GM19455 (cell line): Measurements from ENCODE around the gene ABCA3.

Experiments used
- ATAC-seq: cut with Tn5 transposase; IDR thresholded peaks from one replicate; pipeline ENCODE4 v1.9.1; 2021; ENCODE audit not compliant: unreplicated experiment

ABCA3 gene

DNA sequence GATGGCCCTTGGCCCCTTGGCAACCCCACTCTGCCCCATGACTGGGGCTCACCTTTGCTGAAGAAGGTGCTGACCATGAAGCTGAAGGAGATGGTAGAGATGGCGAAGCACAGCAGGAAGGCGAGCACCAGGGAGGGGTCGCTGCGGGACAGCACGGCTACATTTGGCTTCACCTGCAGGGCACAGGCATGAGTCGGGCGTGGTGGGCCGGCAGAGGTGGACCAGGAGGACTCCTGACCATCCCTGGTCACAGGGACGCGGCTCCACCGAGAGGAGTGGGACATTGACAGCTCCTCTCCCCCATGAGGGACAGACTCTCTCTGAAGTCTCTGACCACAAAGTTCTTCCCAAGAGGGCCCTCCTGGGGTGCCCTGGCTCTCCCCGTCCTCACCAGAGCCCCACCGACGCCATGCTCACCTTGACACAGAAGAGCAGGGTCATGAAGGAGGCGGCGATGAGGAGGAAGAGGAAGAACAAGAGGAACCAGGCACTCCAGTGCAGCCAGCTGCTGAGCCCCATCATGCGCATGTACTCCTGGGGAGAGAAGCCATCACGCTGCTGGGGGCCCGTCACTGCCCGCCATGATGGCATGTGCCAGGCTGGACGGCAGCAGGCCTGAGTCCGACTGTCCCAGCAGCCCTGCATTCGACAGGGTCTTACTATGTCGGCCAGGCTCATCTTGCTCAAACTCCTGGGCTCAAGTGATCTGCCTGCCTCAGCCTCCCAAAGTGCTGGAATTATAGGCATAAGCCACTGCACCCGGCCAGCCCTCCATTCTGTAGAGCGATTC is 23.1 kb downstream of the ABCA3 start:
- ATAC-seq = no peak

DNA sequence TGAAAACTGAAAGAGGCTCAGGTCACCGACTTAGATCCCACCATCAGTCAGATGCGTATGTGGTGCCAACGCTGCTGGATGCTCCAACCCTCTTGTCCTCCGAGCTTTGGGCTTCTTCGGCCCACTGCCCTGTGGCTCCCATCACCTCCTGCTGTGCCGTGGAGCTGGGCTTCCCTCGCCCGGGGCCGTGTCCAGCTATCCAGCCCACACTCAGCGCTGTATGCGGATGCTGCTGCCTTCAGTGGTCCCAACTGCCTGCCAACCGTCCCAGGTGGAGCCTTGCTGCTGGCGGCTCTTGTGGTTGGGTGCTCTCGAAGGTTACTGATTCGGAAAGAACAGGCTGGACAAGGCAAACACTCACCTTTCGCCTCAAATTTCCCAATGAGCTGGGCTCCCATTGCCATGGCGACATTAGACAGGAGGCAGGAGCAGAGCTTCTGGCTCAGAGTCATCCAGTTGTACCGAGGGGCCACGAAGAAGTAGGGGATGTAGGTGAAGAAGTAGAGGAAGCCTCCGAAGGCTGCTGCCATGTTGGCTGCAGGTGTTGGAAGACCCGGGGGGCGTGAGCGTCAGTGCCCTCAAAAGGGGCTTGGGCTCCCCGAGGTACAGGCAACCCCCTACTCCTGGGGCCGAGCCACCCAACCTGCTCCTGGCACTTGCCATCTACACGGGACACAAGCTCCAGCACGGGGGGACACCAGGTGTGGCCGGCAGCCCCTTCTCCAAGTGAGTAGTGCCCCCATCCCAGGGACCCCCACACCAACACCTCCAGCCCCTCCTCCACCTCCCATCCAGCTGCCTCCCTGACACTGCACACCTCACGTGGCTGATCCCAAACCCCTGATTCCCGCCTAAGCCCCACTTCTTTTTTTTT is 32.2 kb downstream of the ABCA3 start:
- ATAC-seq = no peak

DNA sequence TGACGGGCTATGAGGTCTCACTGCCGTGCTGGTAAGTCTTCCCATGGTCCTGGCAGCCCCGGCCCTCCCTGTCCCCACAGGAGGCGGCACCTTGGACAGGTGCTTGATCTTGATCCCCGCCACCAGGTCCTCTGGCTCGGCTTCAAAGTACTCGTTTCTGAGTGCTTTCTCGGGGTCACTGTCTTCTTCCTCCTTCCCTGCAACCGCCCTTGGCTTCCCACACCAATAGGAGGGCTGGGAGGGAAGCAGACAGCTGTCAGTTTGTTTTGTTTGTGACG is 40.7 kb downstream of the ABCA3 start:
- no peak for ATAC-seq

DNA sequence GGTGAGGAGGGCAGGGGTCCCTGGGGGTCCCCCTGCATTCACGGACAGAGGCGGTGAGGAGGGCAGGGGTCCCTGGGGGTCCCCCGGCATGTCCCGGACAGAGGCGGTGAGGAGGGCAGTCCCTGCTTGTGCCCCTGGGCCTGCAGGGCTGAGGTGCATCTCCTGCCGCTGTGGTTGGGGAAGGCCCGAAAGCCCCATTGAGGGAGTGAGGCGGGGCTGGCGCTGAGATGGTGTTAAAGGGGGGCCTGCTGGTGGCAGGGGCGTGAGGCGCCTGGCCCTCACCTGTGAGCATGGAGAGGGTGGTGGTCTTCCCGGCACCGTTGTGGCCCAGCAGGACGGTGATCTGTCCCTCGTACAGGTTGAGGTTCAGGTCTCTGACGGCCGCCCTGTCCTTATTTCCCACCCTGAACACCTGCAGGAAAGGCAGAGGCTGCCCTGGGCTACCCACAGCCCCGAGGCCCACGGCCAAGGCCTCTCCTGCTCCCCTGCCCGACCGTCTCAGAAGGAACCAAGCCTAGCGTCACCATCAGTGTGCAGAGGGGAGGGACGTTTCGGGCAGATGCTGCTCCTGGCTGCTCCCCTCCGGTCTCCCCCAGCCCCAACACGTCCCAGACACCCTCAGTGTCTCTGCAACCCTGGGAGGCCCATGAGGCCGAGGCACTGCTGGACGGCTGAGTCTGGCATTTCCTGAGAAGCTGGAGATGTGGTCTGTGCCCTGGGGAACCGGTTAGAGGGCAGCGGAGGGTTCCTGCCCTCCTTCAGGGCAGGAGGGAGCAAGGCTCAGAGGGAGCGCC is 41.2 kb downstream of the ABCA3 start:
- ATAC-seq = no peak

DNA sequence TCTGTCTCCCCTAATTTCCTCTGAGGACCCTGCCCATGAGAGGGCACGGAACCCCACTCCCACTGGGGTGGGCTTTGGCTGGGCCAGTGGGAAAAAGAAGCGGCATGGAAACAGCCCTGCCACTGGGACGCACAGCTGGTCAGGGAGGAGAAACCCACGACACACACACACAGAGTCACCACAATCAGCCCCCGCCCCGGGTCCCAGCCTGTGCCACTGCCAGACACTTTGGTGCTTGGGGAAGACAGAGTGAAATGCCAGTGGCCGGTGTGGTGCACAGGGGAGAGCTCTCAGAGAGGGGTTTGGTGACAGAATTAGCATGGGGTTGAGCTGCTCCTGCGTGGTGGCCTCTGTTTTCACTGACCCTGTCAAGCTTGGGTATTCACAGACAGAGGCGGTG is 41.9 kb downstream of the ABCA3 start:
- no peak for ATAC-seq

DNA sequence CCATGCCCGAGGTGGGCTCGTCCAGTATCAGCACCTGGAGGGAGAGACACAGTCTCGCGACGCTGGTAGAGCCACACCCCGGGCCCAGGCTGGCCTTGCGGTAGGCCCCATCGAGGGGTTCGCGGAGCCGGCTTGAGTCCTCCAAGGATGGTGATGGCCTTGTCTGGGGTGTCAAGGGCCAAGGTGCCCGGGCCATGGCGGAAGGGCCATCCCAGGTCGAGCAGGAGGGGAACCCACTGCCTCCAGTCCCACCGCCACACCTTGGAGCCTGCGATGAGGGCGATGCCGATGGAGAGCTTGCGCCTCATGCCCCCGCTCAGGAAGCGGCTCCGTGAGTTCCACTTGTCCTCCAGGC is 43.0 kb downstream of the ABCA3 start:
- ATAC-seq = no peak

DNA sequence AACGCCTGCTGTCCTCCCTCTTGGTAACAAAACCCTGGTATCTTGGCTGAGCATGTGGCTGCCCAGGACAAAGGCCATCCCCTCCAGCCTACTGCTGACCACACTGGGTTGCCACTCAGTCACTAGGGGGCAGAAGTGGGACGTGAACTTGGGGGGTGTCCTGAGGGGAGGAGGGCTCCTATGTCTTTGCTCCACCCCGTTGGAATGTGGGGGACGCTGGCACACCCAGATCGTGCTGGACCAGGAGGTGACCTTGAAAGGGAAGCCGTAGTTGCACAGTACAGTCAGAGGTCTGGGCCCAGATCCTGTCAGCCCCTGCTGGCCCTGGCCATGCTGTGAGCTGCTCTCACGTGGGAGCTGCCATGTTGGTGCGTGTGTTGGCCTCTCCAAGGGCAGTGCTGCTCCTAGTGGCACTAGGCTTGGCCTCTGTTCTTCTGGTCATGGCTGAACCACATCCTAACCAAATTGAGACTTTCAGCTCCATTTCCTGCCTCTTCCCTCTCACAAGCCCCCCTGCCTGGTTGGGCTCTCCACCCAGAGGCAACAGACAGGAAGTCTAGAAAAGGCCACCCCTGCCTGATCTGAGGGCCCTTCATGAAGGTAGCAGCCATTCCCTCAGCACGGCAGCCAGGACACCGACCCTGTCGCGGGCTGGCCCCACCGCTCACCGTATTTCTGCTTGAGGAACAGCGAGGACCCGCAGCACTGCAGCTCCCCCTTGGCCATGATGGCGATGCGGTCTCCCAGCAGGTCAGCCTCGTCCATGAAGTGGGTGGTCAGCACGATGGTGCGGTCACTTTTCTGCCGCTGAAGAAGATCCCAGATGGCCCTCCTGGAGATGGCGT is 43.6 kb downstream of the ABCA3 start:
- ATAC-seq = no peak

DNA sequence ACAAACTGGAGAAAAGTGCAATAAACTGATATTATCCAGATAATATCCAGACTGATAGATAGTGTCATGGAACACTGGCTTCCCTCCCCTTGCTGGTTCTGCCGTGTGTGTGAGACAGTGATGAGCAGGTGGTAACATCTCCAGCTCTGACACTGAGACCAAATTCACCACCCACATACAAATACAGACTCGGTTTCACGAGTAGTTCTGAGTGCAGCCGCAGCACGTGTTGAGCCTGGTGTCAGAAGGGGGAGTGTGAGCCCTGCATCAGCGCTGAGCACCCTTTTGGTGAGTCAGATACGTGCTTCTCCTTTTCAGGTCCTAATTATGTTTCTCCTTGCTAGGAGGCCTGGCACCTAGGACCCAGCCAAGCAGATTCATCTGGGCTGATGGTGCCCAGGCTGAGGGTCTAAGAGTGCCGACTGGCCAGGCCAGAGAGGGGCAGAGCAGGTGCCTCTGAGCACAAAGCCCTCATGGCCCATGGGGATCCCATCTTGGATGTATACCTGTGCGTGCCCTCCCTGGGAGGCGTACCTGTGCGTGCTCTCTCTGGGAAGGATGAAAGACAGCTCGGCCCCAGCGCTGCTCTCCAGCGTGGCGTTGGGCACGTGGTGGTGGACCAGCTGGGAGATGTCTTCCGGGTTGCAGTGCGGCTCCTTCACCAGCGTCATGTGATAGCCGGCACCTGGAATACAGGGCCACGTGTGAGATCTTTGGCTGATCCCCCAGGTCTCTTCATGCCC is 45.3 kb downstream of the ABCA3 start:
- no peak for ATAC-seq

DNA sequence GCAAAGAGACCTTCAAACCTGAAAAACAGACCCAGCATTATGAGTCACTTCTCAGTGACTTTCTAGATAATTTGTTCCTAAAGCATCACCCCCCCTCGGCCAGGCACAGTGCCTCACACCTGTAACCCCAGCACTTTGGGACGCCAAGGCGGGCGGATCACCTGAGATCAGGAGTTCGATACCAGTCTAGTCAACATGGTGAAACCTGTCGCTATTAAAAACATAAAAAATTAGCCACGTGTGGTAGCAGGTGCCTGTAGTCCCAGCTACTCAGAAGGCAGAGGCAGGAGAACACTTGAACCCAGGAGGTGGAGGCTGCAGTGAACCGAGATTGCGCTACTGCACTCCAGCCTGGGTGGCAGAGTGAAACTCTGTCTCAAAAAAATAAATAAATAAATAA is 48.3 kb downstream of the ABCA3 start:
- ATAC-seq = no peak

DNA sequence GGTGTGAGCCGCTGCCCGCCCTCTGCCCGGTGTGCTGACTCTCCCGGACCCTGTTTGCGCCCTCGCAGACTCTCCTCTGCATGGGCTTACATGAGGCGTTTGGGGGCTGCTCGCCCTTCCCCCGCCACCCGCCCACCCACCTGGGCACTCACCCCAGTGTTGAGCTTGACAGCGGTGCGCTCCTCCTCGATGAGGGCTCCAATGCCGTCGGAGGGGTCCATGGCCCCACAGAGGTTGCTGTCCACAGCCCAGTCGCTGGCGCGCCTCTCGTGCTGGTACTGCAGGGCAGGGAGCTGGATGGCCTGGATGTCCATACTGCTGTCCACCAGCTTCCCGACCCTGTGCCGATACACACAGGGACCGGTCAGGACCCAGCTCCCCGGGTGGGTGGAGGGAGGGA is 51.2 kb downstream of the ABCA3 start:
- no peak for ATAC-seq

DNA sequence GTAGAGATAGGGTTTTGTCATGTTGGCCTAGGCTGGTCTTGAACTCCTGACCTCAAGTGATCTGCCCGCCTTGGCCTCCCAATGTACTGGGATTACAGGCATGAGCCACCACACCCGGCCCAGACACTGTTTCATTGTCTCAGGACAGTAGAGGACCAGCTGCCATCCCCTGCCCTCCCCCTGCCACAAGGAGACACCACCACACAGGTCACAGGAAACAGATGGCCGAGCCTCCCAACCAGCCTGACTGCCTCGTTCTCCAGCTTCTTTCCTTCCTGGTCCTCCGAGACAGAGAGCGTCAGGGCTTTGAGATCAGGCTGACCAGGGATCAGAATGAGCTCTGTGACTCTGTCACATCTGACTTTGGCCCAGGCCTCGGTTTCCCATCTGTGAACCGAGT is 51.8 kb downstream of the ABCA3 start:
- ATAC-seq = no peak

DNA sequence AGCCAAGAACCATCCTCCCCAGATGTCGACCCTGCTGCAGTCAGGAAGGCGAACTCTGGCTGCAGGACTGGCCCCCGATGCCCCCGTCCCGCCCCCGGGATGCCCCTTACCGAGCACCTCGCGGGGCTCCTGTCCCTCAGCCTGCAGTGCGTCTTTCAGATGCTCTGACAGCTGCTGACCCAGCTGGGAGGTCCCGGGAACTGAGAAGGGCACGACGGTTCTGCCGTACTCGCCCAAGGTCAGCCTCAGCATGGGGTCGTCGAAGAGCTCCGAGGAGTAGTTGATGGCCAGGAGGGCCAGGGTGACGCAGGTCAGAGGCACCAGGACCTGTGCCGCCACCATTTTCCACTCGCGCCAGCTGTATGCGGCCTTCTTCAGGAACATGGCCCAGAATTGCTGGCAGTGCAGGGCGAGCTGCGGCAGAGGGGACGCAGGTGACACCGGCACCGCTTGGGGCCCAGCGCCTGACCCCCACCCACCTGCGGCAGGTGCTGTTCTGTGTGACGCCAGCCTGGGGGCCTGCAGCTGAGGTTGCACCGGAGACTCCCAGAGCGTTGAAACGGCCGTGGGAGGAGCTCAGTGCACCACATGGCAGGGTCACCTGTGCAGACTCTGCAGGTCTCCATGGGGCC is 52.5 kb downstream of the ABCA3 start:
- ATAC-seq = no peak

DNA sequence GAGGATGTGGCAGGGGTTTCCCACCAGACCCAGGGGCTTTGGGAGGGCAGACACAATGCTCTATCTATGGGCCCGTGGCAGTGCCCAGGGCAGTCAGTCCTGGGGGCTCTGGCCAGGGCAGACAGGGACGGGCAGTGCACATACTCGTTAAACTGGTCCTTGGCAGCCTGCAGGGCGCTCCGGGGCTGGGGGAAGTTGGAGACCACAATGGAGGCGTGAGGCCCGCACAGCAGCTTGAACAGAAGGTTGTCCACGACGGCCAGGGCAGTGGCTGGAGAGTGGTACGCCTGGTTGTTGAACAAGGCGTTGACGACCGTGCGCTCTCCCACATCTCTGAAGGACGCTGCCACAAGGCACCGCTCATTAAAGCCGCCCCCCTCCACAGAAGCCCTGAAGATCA is 54.0 kb downstream of the ABCA3 start:
- no peak for ATAC-seq

DNA sequence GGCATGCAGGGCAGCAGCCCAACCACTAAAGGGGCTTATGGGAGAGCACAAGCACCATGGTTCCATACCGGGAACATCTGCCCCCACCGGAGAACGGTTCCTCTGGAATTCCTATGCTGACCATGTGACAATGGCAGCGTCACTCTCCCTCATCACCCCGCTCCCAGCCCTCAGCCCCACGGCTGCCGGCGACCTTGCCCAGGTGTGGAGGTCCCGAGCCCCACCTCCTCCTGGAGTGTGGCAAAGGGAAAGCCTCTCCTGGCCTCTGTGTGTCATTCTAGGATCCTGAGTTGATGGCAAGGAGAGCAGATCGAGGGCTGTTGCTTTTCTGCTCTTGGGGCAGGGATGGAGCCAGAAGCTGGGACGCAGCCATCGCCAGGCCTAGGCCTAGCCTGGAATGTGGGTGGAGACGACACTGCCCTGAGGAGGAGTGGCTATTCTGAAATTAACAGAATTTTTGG is 54.8 kb downstream of the ABCA3 start:
- no peak for ATAC-seq

DNA sequence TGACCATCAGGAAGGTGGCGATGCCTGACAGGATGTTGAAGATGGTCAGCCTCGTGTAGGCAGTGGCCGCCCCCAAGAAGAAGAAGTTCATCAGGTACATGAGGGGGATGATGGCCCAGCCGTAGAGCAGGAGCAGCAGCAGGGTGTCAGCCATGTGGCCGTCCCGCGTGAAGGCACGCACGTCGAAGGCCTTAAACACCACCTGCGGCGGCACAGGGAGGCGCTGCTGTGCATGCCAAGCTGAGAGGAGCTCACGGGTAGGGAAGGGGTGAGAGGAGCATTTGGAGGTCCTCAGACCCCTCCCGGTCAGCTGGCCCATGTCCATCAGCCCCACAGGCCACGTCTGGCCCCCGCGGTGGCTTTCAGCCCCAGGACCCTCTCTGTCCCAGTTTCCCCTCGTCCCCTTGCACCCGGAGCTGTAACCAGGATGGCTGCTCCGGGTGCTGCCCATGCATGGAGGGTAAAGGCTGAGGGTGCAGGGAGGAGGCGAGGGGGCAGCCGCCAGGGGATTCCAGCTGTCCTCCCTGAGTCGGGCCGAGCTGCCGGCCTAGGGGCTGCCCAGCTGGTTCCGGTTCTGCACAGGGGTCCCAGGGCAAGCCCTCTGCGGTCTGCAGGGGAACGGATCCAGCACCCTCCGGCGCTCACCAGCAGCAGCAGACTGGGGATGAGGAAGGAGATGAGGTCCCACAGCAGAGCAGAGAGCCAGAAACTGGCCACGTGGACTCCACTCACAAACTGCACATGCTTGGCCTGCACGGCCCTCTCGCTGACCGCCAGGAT is 55.5 kb downstream of the ABCA3 start:
- ATAC-seq = no peak

DNA sequence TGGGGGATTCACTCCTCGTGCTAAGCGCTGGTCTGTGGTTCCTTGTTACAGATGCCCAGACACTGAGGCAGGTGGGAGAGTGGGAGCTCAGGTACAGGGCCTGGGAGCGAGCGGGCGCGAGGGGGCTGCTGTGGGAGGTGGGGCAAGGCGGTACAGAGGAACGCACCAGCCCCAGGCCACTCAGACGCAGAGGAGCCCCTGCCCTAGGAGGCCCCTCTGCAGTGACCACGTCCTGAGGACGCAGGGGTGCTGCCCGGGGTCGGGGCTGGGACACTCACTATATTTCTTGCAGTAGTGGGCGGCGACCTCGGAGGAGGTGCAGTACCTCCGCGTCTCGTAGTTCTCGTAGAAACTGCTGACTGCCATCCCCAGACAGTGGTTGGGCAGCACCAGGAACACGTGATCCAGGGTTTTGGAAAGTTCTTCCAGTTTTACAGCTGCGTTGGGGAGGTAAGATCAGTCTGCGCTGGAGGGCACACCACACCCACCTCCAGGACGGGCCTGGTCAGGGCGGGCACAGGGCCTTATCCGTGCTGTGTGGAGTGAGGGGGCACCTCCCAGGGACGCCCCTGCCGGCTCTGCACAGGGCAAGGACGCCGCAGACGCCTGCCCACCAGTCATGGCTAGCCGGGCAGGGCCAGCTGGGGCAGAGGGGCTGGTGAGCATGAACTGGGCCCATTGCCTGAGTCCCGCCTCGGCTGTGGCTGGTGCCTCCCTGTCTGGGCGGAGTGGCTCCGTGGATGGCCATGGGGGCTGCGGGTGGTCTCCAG is 56.3 kb downstream of the ABCA3 start:
- ATAC-seq = no peak

DNA sequence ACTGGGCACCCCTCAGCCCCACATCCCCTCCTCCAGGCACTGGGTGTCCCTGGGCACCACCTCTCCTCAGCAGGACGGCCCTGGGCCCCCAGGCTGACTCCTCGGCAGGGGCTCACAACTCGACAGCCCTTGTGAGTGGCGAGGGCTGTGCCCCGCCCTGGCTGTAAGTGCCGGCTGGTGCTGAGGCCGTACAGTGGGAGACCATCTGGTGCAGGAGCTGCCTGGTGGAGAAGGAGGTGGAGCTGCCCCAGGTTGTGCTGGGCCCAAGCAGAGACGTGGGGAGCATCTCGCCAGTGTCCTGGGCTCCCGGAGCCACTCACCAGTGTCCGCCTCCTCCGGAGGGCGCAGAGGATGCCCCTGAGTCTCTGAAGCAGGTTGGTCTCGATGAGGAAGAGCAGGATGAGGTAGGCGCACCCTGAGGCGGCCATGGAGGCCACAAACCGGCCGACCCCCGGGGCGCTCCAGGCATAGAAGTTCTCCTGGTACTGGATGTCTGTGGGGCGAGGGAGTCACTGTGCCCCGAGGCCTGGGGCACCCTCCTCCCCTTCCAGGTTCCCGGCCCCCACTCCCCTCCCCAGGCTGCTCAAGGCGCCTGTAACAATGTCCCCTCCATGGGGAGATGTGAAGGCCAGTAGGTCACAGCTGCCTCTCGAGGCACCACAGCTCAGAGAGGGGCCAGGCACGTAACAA is 57.5 kb downstream of the ABCA3 start:
- no peak for ATAC-seq

DNA sequence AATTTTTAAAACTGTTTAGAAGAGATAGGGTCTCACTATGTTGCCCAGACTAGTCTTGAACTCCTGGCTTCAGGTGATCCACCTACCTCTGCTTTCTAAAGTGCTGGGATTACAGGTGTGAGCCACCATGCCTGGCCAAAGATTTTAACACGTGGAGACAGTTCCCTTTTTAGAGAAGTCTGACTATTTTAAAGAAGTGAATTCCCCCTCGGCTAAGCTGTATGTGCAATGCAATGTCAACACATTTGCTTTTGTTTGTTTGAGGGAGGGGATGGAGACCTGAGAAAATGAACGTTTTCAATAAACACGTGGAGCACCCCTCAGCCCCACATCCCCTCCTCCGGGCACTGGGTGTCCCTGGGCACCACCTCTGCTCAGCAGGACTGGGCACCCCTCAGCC is 58.3 kb downstream of the ABCA3 start:
- ATAC-seq = no peak
